Measurements from ENCODE around the gene TERC.
"Not testable (repeated sequence)": the region's sequence is repeated elsewhere in the genome, so short reads cannot be mapped to it uniquely, and the experiment has no call there.

The TERC gene

GRCh38 chr3:169744366-169745054, 20.4 kb downstream of the TERC start:
- DNase-seq (ENCODE audit: extremely low read depth, insufficient read length): no peak
- Histone ChIP-seq H3K4me3 (replicated peaks; ENCODE audit: low read depth, low read length) (no peak overlapping the region), H3K36me3 (ENCODE audit: control insufficient read depth, insufficient read depth, low read length) (no peaks in the 10 kb centered on the region), H3K27me3 (replicated peaks; ENCODE audit: control insufficient read depth, insufficient read depth, low read length) (no peaks in the 10 kb centered on the region; the same call in 1 of the 2 replicates)
- TF ChIP-seq CTCF (IDR thresholded peaks at IDR 0.05; ENCODE audit: insufficient read depth, low read length, poor library complexity, severe bottlenecking): no peak

GRCh38 chr3:169739067-169739466, 25.8 kb downstream of the TERC start:
- no peaks in the 10 kb centered on the region for H3K36me3 ChIP-seq (ENCODE audit: control insufficient read depth, insufficient read depth, low read length)
- TF ChIP-seq CTCF (IDR thresholded peaks at IDR 0.05; ENCODE audit: insufficient read depth, low read length, poor library complexity, severe bottlenecking): no peak
- DNase-seq (ENCODE audit: extremely low read depth, insufficient read length): no peak

GRCh38 chr3:169731857-169732256, 33.0 kb downstream of the TERC start:
- H3K4me3 ChIP-seq (replicated peaks; ENCODE audit: low read depth, low read length); H3K36me3 ChIP-seq (ENCODE audit: control insufficient read depth, insufficient read depth, low read length); DNase-seq (ENCODE audit: extremely low read depth, insufficient read length); H3K27me3 ChIP-seq (replicated peaks; ENCODE audit: control insufficient read depth, insufficient read depth, low read length): not testable (repeated sequence)

More at GRCh38 chr3:169739067-169739466, 25.8 kb downstream of the TERC start:
- Histone ChIP-seq H3K27me3 (replicated peaks; ENCODE audit: control insufficient read depth, insufficient read depth, low read length) (no peaks in the 10 kb centered on the region), H3K4me3 (replicated peaks; ENCODE audit: low read depth, low read length) (no peak overlapping the region)

DNA sequence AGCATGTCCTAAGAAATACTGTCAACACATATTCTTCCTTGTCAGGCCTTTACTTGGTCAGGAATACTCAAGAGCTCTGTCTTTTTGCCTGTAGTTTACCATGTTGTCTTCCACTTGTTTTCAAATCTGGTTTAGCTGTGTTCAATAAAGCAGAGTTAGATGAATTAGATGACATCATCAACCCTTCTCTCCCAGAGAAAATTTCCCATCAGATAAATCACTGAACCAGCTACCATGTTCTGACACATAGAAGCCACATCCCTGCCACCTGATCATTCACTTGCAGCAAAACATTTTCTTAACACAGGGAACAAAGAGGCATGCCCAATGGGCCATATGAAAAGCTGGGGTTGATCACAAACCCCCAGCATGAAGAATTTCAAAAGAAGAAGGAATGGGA, 42.1 kb downstream of the TERC start:
- Histone ChIP-seq H3K4me3 (replicated peaks; ENCODE audit: low read depth, low read length) (no peak overlapping the region), H3K36me3 (ENCODE audit: control insufficient read depth, insufficient read depth, low read length) (no peaks in the 10 kb centered on the region), H3K27me3 (replicated peaks; ENCODE audit: control insufficient read depth, insufficient read depth, low read length) (no peaks in the 10 kb centered on the region)
- no peak for DNase-seq (ENCODE audit: extremely low read depth, insufficient read length)
- TF ChIP-seq CTCF (IDR thresholded peaks at IDR 0.05; ENCODE audit: insufficient read depth, low read length, poor library complexity, severe bottlenecking): no peak

DNA sequence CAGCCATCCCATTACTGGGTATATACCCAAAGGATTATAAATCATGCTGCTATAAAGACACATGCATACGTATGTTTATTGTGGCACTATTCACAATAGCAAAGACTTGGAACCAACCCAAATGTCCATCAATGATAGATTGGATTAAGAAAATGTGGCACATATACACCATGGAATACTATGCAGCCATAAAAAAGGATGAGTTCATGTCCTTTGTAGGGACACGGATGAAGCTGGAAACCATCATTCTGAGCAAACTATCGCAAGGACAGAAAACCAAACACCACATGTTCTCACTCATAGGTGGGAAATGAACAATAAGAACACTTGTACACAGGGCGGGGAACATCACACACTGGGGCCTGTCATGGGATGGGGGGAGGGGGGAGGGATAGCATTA, 46.4 kb downstream of the TERC start:
- not testable (repeated sequence) for H3K36me3 ChIP-seq (ENCODE audit: control insufficient read depth, insufficient read depth, low read length); H3K27me3 ChIP-seq (replicated peaks; ENCODE audit: control insufficient read depth, insufficient read depth, low read length); H3K4me3 ChIP-seq (replicated peaks; ENCODE audit: low read depth, low read length); DNase-seq (ENCODE audit: extremely low read depth, insufficient read length)

Data from GM06990 (cell line).